ENCODE measurements around the gene PRTN3. TPM values are rescaled to one million over a fixed set of nuclear protein-coding genes. Genes with fewer than 3 reads are reported as not detected.
"Not testable (repeated sequence)": the region's sequence is repeated elsewhere in the genome, so short reads cannot be mapped to it uniquely, and the experiment has no call there.

Gene PRTN3
- total and polyA plus RNA-seq, 2 of the 4 experiments (the other 2 are of a cell fraction): not detected

- no peak overlapping the region for H4K5ac ChIP-seq (ENCODE audit: low read depth, low read length)
- peaks cover 33% of the 10 kb centered on the region for H3K36me3 ChIP-seq (ENCODE audit: control insufficient read depth, insufficient read depth, low read length)
- 93% methylated on average over 2 of the region's 2 CpGs; no CpG with 5 or more reads in 1 of the 2 experiments for WGBS, 2 experiments (ENCODE audit: extremely low coverage in 2 of 2, insufficient read length in 1 of 2)
- CTCF ChIA-PET: no interaction called here
- in situ Hi-C loops (cut with MboI; ENCODE audit: low sequenced_read_pairs): no loop called here
- H4K8ac ChIP-seq (ENCODE audit: low read depth in 2 of 2, low read length in 2 of 2): no peak overlapping the region
- DNase-seq: no peak
- peaks cover 17% of the 10 kb centered on the region; the same call in 1 of the 2 replicates for H4K20me1 ChIP-seq (ENCODE audit: insufficient read depth, low read length)
- H3K18ac ChIP-seq (ENCODE audit: low read depth, low read length): no peak overlapping the region
- H3K27ac ChIP-seq (ENCODE audit: insufficient read depth, low read length): no peak overlapping the region
- ATAC-seq (ENCODE audit: low read depth): no peak
- no peak overlapping the region for H3K9ac ChIP-seq (ENCODE audit: low read depth, low read length)
- no peaks in the 10 kb centered on the region; the same call in 1 of the 2 replicates for H3K27me3 ChIP-seq (ENCODE audit: control insufficient read depth, insufficient read depth, low read length)
- H2BK20ac ChIP-seq (ENCODE audit: low read depth, low read length): no peak overlapping the region
- no peak overlapping the region for H2AFZ ChIP-seq (replicated peaks; ENCODE audit: low read length, poor library complexity)
- H3K14ac ChIP-seq (replicated peaks; ENCODE audit: low read depth, low read length): no peak overlapping the region
- H2BK15ac ChIP-seq (ENCODE audit: low read depth, low read length): no peak overlapping the region
- H3K4me3 ChIP-seq (ENCODE audit: insufficient read depth, low read depth, low read length): no peak overlapping the region
- H3K9me3 ChIP-seq (ENCODE audit: control insufficient read depth, insufficient read depth, low read length): no peaks in the 10 kb centered on the region
- POLR2A ChIA-PET (ENCODE audit: unreplicated experiment): no interaction called here
- intact Hi-C loops (cut with micrococcal nuclease): no loop called here
- H4K91ac ChIP-seq (ENCODE audit: insufficient read depth, low read depth, low read length): no peak overlapping the region
- TF ChIP-seq RCOR1 (IDR thresholded peaks at IDR 0.05; ENCODE audit: insufficient replicate concordance, low read length): no peak
- no peak overlapping the region for H2BK5ac ChIP-seq (ENCODE audit: low read depth, low read length, poor library complexity, severe bottlenecking)
- no peaks in the 10 kb centered on the region for H3K4me1 ChIP-seq (ENCODE audit: control insufficient read depth, insufficient read depth, low read length)
- no peak overlapping the region for H3K56ac ChIP-seq (ENCODE audit: extremely low read depth, insufficient read depth, low read length)
- H3K79me1 ChIP-seq (ENCODE audit: low read depth in 1 of 2, low read length in 2 of 2): peaks cover 0 to 7% of the 10 kb centered on the region in 2 experiments; a peak in 2 of 4 replicates
- dilution Hi-C loops (cut with HindIII; ENCODE audit: low sequenced_read_pairs, unreplicated experiment): no loop called here
- no peaks in the 10 kb centered on the region for H3K9me1 ChIP-seq (ENCODE audit: insufficient read depth, low read length)
- no peak overlapping the region for H3K4me2 ChIP-seq (ENCODE audit: low read depth, low read length)
- no TSS peak for BruUV-seq (replicated peaks)
- no peak overlapping the region for H2AK9ac ChIP-seq (replicated peaks; ENCODE audit: low read depth, low read length, poor library complexity)
- H2AK5ac ChIP-seq (ENCODE audit: low read depth, low read length): no peak overlapping the region
- no peak overlapping the region for H2BK120ac ChIP-seq (ENCODE audit: low read depth, low read length)
- no peak overlapping the region for H3K23ac ChIP-seq (ENCODE audit: low read depth, low read length)
- H3K4ac ChIP-seq (ENCODE audit: low read depth, low read length): no peak overlapping the region
Measured at GRCh38 chr19:816500-816857, 24.3 kb upstream of the PRTN3 start.

- H3K9me3 ChIP-seq (ENCODE audit: control insufficient read depth, insufficient read depth, low read length); in situ Hi-C loops (cut with MboI; ENCODE audit: low sequenced_read_pairs); H2AK9ac ChIP-seq (replicated peaks; ENCODE audit: low read depth, low read length, poor library complexity); H3K23ac ChIP-seq (ENCODE audit: low read depth, low read length); H4K20me1 ChIP-seq (ENCODE audit: insufficient read depth, low read length); H3K4me1 ChIP-seq (ENCODE audit: control insufficient read depth, insufficient read depth, low read length); H4K5ac ChIP-seq (ENCODE audit: low read depth, low read length); H2BK5ac ChIP-seq (ENCODE audit: low read depth, low read length, poor library complexity, severe bottlenecking); dilution Hi-C loops (cut with HindIII; ENCODE audit: low sequenced_read_pairs, unreplicated experiment); intact Hi-C loops (cut with micrococcal nuclease); BruUV-seq (replicated peaks); H3K9ac ChIP-seq (ENCODE audit: low read depth, low read length); H3K18ac ChIP-seq (ENCODE audit: low read depth, low read length); H3K4me2 ChIP-seq (ENCODE audit: low read depth, low read length); H2BK15ac ChIP-seq (ENCODE audit: low read depth, low read length); H3K36me3 ChIP-seq (ENCODE audit: control insufficient read depth, insufficient read depth, low read length); ATAC-seq (ENCODE audit: low read depth); H3K4ac ChIP-seq (ENCODE audit: low read depth, low read length); H3K27me3 ChIP-seq (ENCODE audit: control insufficient read depth, insufficient read depth, low read length); H4K91ac ChIP-seq (ENCODE audit: insufficient read depth, low read depth, low read length); H3K79me1 ChIP-seq (ENCODE audit: low read depth in 1 of 2, low read length in 2 of 2); H3K27ac ChIP-seq (ENCODE audit: insufficient read depth, low read length); H2BK120ac ChIP-seq (ENCODE audit: low read depth, low read length); H2AK5ac ChIP-seq (ENCODE audit: low read depth, low read length); H2AFZ ChIP-seq (replicated peaks; ENCODE audit: low read length, poor library complexity); H3K9me1 ChIP-seq (ENCODE audit: insufficient read depth, low read length); H3K56ac ChIP-seq (ENCODE audit: extremely low read depth, insufficient read depth, low read length); DNase-seq; H2BK20ac ChIP-seq (ENCODE audit: low read depth, low read length); H3K4me3 ChIP-seq (ENCODE audit: insufficient read depth, low read depth, low read length); H4K8ac ChIP-seq (ENCODE audit: low read depth in 2 of 2, low read length in 2 of 2); H3K14ac ChIP-seq (replicated peaks; ENCODE audit: low read depth, low read length): not testable (repeated sequence)
- WGBS, 2 experiments (ENCODE audit: extremely low coverage in 2 of 2, insufficient read length in 1 of 2): no CpG with 5 or more reads among the region's 5 CpGs
- ChIA-PET POLR2A (ENCODE audit: unreplicated experiment) (interaction anchor here (0.6 kb wide), 1 partner anchor 35 kb away, joined by 3 read pairs; no protein-coding TSS in a partner anchor), CTCF (interaction anchor here (0.6 kb wide), 1 partner anchor 34 kb away, joined by 5 read pairs; no protein-coding TSS in a partner anchor)
Measured at GRCh38 chr19:820212-820611, 20.6 kb upstream of the PRTN3 start.
